Measurements from ENCODE around the gene TPM2. TPM values are rescaled to one million over a fixed set of nuclear protein-coding genes. Genes with fewer than 3 reads are reported as not detected.

TPM2 gene
- polyA plus RNA-seq, 1 of the 3 experiments (the other 2 are of a cell fraction): 620 TPM

GRCh38 chr9:35719546-35719945 lies 29.8 kb upstream of the TPM2 start (continued):
- TF ChIP-seq NRF1 (IDR thresholded peaks at IDR 0.05; ENCODE audit: low read depth, low read length): no peak
- TF ChIP-seq CHD2 (IDR thresholded peaks at IDR 0.05; ENCODE audit: low read length, partially characterized antibody): no peak
- TF ChIP-seq MAX (IDR thresholded peaks at IDR 0.05; ENCODE audit: low read depth): no peak
- TF ChIP-seq NFIC (IDR thresholded peaks at IDR 0.05; ENCODE audit: borderline replicate concordance): no peak

GRCh38 chr9:35718721-35719511 lies 29.2 kb upstream of the TPM2 start:
- Histone ChIP-seq H4K20me1 (ENCODE audit: insufficient read depth) (no peaks in the 10 kb centered on the region), H3K4me2 (no peak overlapping the region), H3K27ac (ENCODE audit: low read depth in 2 of 2, low read length in 1 of 2) (no peak overlapping the region), H3K4me1 (ENCODE audit: control insufficient read depth in 1 of 2, insufficient read depth in 2 of 2, low read depth in 1 of 2, low read length in 1 of 2) (no peaks in the 10 kb centered on the region), H3K36me3 (replicated peaks in 1 of 2; ENCODE audit: control insufficient read depth in 1 of 2, insufficient read depth in 2 of 2, low read length in 1 of 2) (peaks cover 74 to 97% of the 10 kb centered on the region in 2 experiments), H3K79me2 (ENCODE audit: insufficient read depth) (peaks cover 14% of the 10 kb centered on the region), H3K4me3 (ENCODE audit: low read depth in 2 of 2, low read length in 1 of 2) (no peak overlapping the region), H3K9me3 (no peaks in the 10 kb centered on the region), H3K27me3 (ENCODE audit: insufficient read depth) (no peaks in the 10 kb centered on the region), H3K9me2 (no peaks in the 10 kb centered on the region), H3F3A (replicated peaks; ENCODE audit: insufficient read depth) (no peaks in the 10 kb centered on the region), H2AFZ (ENCODE audit: low read depth) (no peak overlapping the region), H3K9ac (no peak overlapping the region)
- 97% methylated on average over 13 of the region's 15 CpGs for WGBS (ENCODE audit: low lambda C conversion rate)
- CTCF ChIA-PET: interaction anchor here (10.5 to 19.9 kb wide), 2 partner anchors 11 to 23 kb away, joined by 68 to 183 read pairs; partner anchors contain the start of genes CREB3 and TLN1
- POLR2A ChIA-PET: interaction anchor here (1.2 kb wide), 1 partner anchor 20 kb away, joined by 3 read pairs; no protein-coding TSS in a partner anchor
- no peak for DNase-seq
- TF ChIP-seq EP300 (IDR thresholded peaks at IDR 0.05; ENCODE audit: borderline replicate concordance in 1 of 2, low read depth in 1 of 2, low read length in 1 of 2) (no peak), SIN3A (IDR thresholded peaks at IDR 0.05; ENCODE audit: borderline replicate concordance, low read depth, low read length) (no peak)

GRCh38 chr9:35717132-35717870 lies 27.6 kb upstream of the TPM2 start:
- Histone ChIP-seq H3K4me2 (no peak overlapping the region), H3K4me3 (ENCODE audit: low read depth in 2 of 2, low read length in 1 of 2) (no peak overlapping the region), H3K9me2 (no peaks in the 10 kb centered on the region), H3K4me1 (ENCODE audit: control insufficient read depth in 1 of 2, insufficient read depth in 2 of 2, low read depth in 1 of 2, low read length in 1 of 2) (no peaks in the 10 kb centered on the region), H3K36me3 (replicated peaks in 1 of 2; ENCODE audit: control insufficient read depth in 1 of 2, insufficient read depth in 2 of 2, low read length in 1 of 2) (peaks cover 70 to 94% of the 10 kb centered on the region in 2 experiments), H4K20me1 (ENCODE audit: insufficient read depth) (no peaks in the 10 kb centered on the region), H3K27ac (ENCODE audit: low read depth in 2 of 2, low read length in 1 of 2) (no peak overlapping the region), H2AFZ (ENCODE audit: low read depth) (no peak overlapping the region), H3F3A (replicated peaks; ENCODE audit: insufficient read depth) (peaks cover 4% of the 10 kb centered on the region), H3K27me3 (ENCODE audit: insufficient read depth) (no peaks in the 10 kb centered on the region), H3K9me3 (no peaks in the 10 kb centered on the region), H3K79me2 (ENCODE audit: insufficient read depth) (no peaks in the 10 kb centered on the region; the same call in 1 of the 2 replicates), H3K9ac (no peak overlapping the region)
- 96% methylated on average over 13 of the region's 14 CpGs for WGBS (ENCODE audit: low lambda C conversion rate)
- CTCF ChIA-PET: interaction anchor here (0.7 to 19.9 kb wide), 4 partner anchors 13 to 58 kb away, joined by 3 to 183 read pairs (median 36); partner anchors contain the start of genes CREB3 and TLN1
- POLR2A ChIA-PET: interaction anchor here (1.0 to 1.2 kb wide), 3 partner anchors 14 to 23 kb away, joined by 3 read pairs; partner anchors contain the start of gene TLN1
- DNase-seq: no peak
- no peak for TF ChIP-seq EZH2phosphoT487 (IDR thresholded peaks at IDR 0.05; ENCODE audit: borderline replicate concordance, low read depth)
- no peak for TF ChIP-seq RXRA (IDR thresholded peaks at IDR 0.05; ENCODE audit: borderline replicate concordance, low read depth)
- TF ChIP-seq JUND (IDR thresholded peaks at IDR 0.05): no peak
- TF ChIP-seq CHD2 (IDR thresholded peaks at IDR 0.05; ENCODE audit: low read length, partially characterized antibody): no peak
- no peak for TF ChIP-seq RCOR1 (IDR thresholded peaks at IDR 0.05; ENCODE audit: low read length)
- TF ChIP-seq GABPA (IDR thresholded peaks at IDR 0.05; ENCODE audit: low read depth): no peak
- no peak for TF ChIP-seq REST (IDR thresholded peaks at IDR 0.05; ENCODE audit: low read depth, low read length)
- TF ChIP-seq MEF2A (IDR thresholded peaks at IDR 0.05; ENCODE audit: borderline replicate concordance, low read depth): no peak
- TF ChIP-seq TEAD4 (IDR thresholded peaks at IDR 0.05; ENCODE audit: borderline replicate concordance, insufficient read depth): no peak
- no peak for TF ChIP-seq TCF12 (IDR thresholded peaks at IDR 0.05)
- no peak for TF ChIP-seq ZBTB33 (IDR thresholded peaks at IDR 0.05; ENCODE audit: borderline replicate concordance, low read depth)

All from SK-N-SH (cell line).